HepG2 (cell line): ENCODE results near the gene RAD51D. TPM values are rescaled to one million over a fixed set of nuclear protein-coding genes. Genes with fewer than 3 reads are reported as not detected.

Experiments
- ATM ChIP-seq: fragments of 450-650 bp; IDR thresholded peaks from 2 replicates; pipeline ENCODE4 v1.7.1; 2017; ENCODE audit warnings: mild to moderate bottlenecking, borderline replicate concordance
- CREBL2 ChIP-seq: sonication (generic); formaldehyde crosslinking; IDR thresholded peaks from 2 replicates; pipeline ENCODE4 v1.8.1; 2023; ENCODE audit warnings: missing genetic modification reagents, mild to moderate bottlenecking, borderline replicate concordance
- HOXA9 ChIP-seq: sonication (generic); formaldehyde crosslinking; IDR thresholded peaks from 2 replicates; pipeline ENCODE4 v1.8.1; 2022; ENCODE audit warnings: missing genetic modification reagents, mild to moderate bottlenecking, moderate library complexity, borderline replicate concordance
- KDM6A ChIP-seq: IDR thresholded peaks from 2 replicates; pipeline ENCODE4 v1.6.1; 2016; ENCODE audit warnings: low read depth
- PBX3 ChIP-seq: sonication (generic); formaldehyde crosslinking; IDR thresholded peaks from 2 replicates; pipeline ENCODE4 v1.8.1; 2023; ENCODE audit warnings: missing genetic modification reagents, inconsistent platforms, borderline replicate concordance
- PRPF4 ChIP-seq: fragments of 200-400 bp; formaldehyde crosslinking; IDR thresholded peaks from 2 replicates; pipeline ENCODE4 v1.6.1; 2016; ENCODE audit warnings: low read length, low read depth; ENCODE audit not compliant: poor library complexity, severe bottlenecking
- RBM22 ChIP-seq: fragments of 200-400 bp; formaldehyde crosslinking; optimal IDR thresholded peaks from 2 replicates; pipeline ENCODE3; 2017; ENCODE audit warnings: mild to moderate bottlenecking, low read length, moderate library complexity
- TBP ChIP-seq: sonication (generic); formaldehyde crosslinking; IDR thresholded peaks from 2 replicates; pipeline ENCODE4 v1.5.0; 2020; ENCODE audit warnings: missing genetic modification reagents
- ZBTB26 ChIP-seq: IDR thresholded peaks from 2 replicates; pipeline ENCODE4 v1.6.1; 2016; ENCODE audit warnings: missing compliant biosample characterization, missing genetic modification reagents, borderline replicate concordance
- ZNF296 ChIP-seq: sonication (generic); formaldehyde crosslinking; conservative IDR thresholded peaks from 2 replicates; pipeline ENCODE4 v1.5.0; 2020; ENCODE audit warnings: mild to moderate bottlenecking, missing genetic modification reagents
- ZNF569 ChIP-seq: sonication (generic); formaldehyde crosslinking; IDR thresholded peaks from 2 replicates; pipeline ENCODE4 v1.5.0; 2020; ENCODE audit warnings: mild to moderate bottlenecking, missing genetic modification reagents, moderate library complexity, borderline replicate concordance
- ZNF660 ChIP-seq: sonication (generic); formaldehyde crosslinking; IDR thresholded peaks from 2 replicates; pipeline ENCODE4 v1.5.1; 2020; ENCODE audit warnings: mild to moderate bottlenecking, low read depth, missing genetic modification reagents, borderline replicate concordance
- ZNF678 ChIP-seq: sonication (generic); formaldehyde crosslinking; IDR thresholded peaks from 2 replicates; pipeline ENCODE4 v1.4.0; 2020; ENCODE audit warnings: mild to moderate bottlenecking, missing genetic modification reagents
- ZNF777 ChIP-seq: sonication (generic); formaldehyde crosslinking; IDR thresholded peaks from 2 replicates; pipeline ENCODE4 v1.4.0; 2020; ENCODE audit warnings: missing genetic modification reagents
- ZSCAN9 ChIP-seq: IDR thresholded peaks from 2 replicates; pipeline ENCODE4 v1.6.1; 2016; ENCODE audit warnings: borderline replicate concordance
- polyA plus RNA-seq, 8 experiments: library from polyadenylated mRNA; depleted of rRNA in 3 of 8; stranded (reverse) in 7 of 8; unstranded in 1 of 8; fragments of >200 nt; fragmentation: Illumina TruSeq in 4 of 8; extraction: Trizol in 4 of 8; gene quantifications; 2 replicates each; pipeline versions ENCODE4 v1.2.1 to v1.2.3, GENCODE V29; 2011 to 2016; ENCODE audit warnings: low read depth in 4 of 8, missing spikeins in 1 of 8, mixed read lengths in 1 of 8; ENCODE audit not compliant: insufficient read depth in 1 of 8
- total RNA-seq, 5 experiments: library from RNA; depleted of rRNA; stranded (reverse); fragments of >200 nt; fragmentation: Illumina TruSeq; extraction: Trizol; gene quantifications; 2 replicates each; pipeline ENCODE4 v1.2.3, GENCODE V29; 2016; ENCODE audit warnings: low read depth in 1 of 5
- TF ChIP-seq, protein P1 (sequence below): fragments of 450-650 bp; IDR thresholded peaks from 2 replicates; pipeline ENCODE4 v1.6.1; 2017
- TF ChIP-seq, protein P2 (sequence below): sonication (generic); formaldehyde crosslinking; IDR thresholded peaks from 2 replicates; pipeline ENCODE4 v1.5.1; 2020; ENCODE audit warnings: missing genetic modification reagents, mild to moderate bottlenecking, borderline replicate concordance
- TF ChIP-seq, protein P3 (sequence below): IDR thresholded peaks from 2 replicates; pipeline ENCODE4 v1.6.1; 2012; ENCODE audit warnings: low read length, improper control_type of control experiment

RAD51D gene
- total and polyA plus RNA-seq, 2 of the 13 experiments (the other 11 are each of a cell fraction or from before 2014, with no cell fraction given), result 6.7 to 13.1 TPM

- TF ChIP-seq ZBTB26 (peak; percentile 74), CREBL2 (CRISPR knock-in tag) (no peak), ZSCAN9 (CRISPR knock-in tag) (peak; percentile 83; the same call in 1 of the 2 replicates), ATM (no peak), PBX3 (CRISPR knock-in tag) (no peak), ZNF660 (CRISPR knock-in tag) (no peak), KDM6A (peak; percentile 49; the same call in 1 of the 2 replicates), RBM22 (no peak), HOXA9 (CRISPR knock-in tag) (no peak), ZNF777 (CRISPR knock-in tag) (no peak), ZNF678 (no peak), TBP (CRISPR knock-in tag) (no peak), ZNF296 (CRISPR knock-in tag) (no peak), ZNF569 (CRISPR knock-in tag) (peak; percentile 49; the same call in 1 of the 2 replicates), PRPF4 (no peak)
- TF ChIP-seq, protein P1, sequence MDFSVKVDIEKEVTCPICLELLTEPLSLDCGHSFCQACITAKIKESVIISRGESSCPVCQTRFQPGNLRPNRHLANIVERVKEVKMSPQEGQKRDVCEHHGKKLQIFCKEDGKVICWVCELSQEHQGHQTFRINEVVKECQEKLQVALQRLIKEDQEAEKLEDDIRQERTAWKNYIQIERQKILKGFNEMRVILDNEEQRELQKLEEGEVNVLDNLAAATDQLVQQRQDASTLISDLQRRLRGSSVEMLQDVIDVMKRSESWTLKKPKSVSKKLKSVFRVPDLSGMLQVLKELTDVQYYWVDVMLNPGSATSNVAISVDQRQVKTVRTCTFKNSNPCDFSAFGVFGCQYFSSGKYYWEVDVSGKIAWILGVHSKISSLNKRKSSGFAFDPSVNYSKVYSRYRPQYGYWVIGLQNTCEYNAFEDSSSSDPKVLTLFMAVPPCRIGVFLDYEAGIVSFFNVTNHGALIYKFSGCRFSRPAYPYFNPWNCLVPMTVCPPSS, result no peak
- TF ChIP-seq, protein P2, sequence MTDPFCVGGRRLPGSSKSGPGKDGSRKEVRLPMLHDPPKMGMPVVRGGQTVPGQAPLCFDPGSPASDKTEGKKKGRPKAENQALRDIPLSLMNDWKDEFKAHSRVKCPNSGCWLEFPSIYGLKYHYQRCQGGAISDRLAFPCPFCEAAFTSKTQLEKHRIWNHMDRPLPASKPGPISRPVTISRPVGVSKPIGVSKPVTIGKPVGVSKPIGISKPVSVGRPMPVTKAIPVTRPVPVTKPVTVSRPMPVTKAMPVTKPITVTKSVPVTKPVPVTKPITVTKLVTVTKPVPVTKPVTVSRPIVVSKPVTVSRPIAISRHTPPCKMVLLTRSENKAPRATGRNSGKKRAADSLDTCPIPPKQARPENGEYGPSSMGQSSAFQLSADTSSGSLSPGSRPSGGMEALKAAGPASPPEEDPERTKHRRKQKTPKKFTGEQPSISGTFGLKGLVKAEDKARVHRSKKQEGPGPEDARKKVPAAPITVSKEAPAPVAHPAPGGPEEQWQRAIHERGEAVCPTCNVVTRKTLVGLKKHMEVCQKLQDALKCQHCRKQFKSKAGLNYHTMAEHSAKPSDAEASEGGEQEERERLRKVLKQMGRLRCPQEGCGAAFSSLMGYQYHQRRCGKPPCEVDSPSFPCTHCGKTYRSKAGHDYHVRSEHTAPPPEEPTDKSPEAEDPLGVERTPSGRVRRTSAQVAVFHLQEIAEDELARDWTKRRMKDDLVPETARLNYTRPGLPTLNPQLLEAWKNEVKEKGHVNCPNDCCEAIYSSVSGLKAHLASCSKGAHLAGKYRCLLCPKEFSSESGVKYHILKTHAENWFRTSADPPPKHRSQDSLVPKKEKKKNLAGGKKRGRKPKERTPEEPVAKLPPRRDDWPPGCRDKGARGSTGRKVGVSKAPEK, result no peak
- TF ChIP-seq, protein P3, sequence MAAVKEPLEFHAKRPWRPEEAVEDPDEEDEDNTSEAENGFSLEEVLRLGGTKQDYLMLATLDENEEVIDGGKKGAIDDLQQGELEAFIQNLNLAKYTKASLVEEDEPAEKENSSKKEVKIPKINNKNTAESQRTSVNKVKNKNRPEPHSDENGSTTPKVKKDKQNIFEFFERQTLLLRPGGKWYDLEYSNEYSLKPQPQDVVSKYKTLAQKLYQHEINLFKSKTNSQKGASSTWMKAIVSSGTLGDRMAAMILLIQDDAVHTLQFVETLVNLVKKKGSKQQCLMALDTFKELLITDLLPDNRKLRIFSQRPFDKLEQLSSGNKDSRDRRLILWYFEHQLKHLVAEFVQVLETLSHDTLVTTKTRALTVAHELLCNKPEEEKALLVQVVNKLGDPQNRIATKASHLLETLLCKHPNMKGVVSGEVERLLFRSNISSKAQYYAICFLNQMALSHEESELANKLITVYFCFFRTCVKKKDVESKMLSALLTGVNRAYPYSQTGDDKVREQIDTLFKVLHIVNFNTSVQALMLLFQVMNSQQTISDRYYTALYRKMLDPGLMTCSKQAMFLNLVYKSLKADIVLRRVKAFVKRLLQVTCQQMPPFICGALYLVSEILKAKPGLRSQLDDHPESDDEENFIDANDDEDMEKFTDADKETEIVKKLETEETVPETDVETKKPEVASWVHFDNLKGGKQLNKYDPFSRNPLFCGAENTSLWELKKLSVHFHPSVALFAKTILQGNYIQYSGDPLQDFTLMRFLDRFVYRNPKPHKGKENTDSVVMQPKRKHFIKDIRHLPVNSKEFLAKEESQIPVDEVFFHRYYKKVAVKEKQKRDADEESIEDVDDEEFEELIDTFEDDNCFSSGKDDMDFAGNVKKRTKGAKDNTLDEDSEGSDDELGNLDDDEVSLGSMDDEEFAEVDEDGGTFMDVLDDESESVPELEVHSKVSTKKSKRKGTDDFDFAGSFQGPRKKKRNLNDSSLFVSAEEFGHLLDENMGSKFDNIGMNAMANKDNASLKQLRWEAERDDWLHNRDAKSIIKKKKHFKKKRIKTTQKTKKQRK, result no peak
Observed at GRCh38 chr17:35063514-35064223, 56.0 kb downstream of the RAD51D start, which contains the start of gene RFFL (continued).
